WI38 (cell line): ENCODE results near the gene GPR39.

Source experiments
- H3K4me3 ChIP-seq: 2 replicates; pipeline ENCODE4 v1.5.1; 2011; ENCODE audit warnings: low read depth, mild to moderate bottlenecking, control low read depth, low read length
- TF ChIP-seq, protein P1 (sequence below): IDR thresholded peaks from 2 replicates; pipeline ENCODE4 v1.5.1; 2012; ENCODE audit warnings: low read depth, mild to moderate bottlenecking, control low read depth, low read length

GPR39 gene

DNA sequence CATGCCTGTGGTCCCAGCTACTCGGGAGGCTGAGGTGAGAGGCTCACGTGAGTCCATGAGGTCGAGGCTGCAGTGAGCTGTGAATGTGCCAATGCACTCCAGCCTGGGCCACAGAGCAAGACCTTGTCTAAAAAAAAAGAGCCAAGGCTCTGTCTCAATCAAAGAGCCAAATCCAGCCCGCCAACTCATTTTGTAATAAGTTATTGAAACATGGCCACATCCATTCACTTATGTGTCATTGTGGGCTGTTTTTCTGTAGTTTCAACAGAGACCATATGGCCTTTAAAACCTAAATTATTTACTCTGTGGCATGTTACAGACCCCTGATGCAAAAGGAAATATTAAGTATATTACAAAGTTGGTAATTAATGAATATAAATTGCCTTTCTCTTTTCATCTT lies 60.8 kb downstream of the GPR39 start:
- TF ChIP-seq, protein P1, sequence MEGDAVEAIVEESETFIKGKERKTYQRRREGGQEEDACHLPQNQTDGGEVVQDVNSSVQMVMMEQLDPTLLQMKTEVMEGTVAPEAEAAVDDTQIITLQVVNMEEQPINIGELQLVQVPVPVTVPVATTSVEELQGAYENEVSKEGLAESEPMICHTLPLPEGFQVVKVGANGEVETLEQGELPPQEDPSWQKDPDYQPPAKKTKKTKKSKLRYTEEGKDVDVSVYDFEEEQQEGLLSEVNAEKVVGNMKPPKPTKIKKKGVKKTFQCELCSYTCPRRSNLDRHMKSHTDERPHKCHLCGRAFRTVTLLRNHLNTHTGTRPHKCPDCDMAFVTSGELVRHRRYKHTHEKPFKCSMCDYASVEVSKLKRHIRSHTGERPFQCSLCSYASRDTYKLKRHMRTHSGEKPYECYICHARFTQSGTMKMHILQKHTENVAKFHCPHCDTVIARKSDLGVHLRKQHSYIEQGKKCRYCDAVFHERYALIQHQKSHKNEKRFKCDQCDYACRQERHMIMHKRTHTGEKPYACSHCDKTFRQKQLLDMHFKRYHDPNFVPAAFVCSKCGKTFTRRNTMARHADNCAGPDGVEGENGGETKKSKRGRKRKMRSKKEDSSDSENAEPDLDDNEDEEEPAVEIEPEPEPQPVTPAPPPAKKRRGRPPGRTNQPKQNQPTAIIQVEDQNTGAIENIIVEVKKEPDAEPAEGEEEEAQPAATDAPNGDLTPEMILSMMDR: no peak
- no peak overlapping the region for H3K4me3 ChIP-seq

GRCh38 chr2:132477962-132478361 lies 61.4 kb downstream of the GPR39 start:
- H3K4me3 ChIP-seq: no peak overlapping the region
- TF ChIP-seq, protein P1: no peak

GRCh38 chr2:132478461-132479105 lies 62.0 kb downstream of the GPR39 start:
- H3K4me3 ChIP-seq: no peak overlapping the region
- TF ChIP-seq, protein P1: no peak

DNA sequence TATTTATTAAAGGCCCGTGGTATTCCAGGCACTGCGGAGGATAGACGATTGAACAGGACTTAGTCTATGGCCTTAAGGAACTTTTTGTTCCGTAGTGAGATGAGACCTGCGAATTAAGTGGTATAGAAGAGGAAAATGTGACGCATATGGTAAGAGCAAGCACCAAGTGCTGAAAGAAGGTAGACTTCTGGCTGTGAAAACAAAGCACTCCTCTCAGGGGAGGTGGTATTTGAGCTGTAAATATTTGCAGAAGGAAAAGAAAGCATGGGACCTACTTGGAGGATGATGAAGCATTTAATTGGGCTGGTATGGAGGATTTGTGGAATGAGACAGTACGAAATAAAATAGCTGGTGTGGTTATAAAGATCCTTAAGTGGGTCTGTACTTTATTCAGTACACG lies 62.5 kb downstream of the GPR39 start:
- H3K4me3 ChIP-seq: no peak overlapping the region
- TF ChIP-seq, protein P1: no peak

GRCh38 chr2:132482821-132483220 lies 66.2 kb downstream of the GPR39 start:
- TF ChIP-seq, protein P1: no peak
- no peak overlapping the region for H3K4me3 ChIP-seq

GRCh38 chr2:132484144-132484543 lies 67.5 kb downstream of the GPR39 start:
- TF ChIP-seq, protein P1: no peak
- no peak overlapping the region for H3K4me3 ChIP-seq

DNA sequence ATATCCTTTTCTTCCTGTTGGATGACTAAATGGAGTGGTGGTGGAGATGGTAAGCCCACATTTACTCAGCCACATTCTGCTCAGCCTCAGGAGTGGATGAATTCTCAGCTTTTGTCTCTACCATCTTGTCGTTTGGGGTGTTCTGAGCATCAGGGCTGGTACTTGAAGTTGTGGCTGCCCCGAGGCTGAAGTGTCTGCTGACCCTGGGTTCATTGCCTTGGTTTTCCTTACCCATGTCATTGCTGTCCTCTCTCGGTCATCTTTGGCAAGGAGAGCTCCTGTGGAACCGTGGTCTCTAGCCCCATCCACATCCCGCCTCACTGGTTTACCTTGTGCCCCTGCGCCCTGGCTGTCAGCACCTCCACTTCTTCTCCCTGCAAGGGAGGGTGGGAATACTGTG lies 71.9 kb downstream of the GPR39 start:
- H3K4me3 ChIP-seq: no peak overlapping the region
- TF ChIP-seq, protein P1: no peak
